Fibroblast of lung (primary cell): ENCODE measurements around the gene JMJD1C.

Source experiments
- CTCF ChIP-seq, 2 donors: IDR thresholded peaks in 1 of 2; conservative IDR thresholded peaks in 1 of 2; 1 replicate in 1 of 2; 2 replicates in 1 of 2; pipeline ENCODE4 v1.5.1; 2011 to 2012; ENCODE audit warnings: low read length in 2 of 2, control low read depth in 1 of 2, inconsistent platforms in 1 of 2, low read depth in 1 of 2, mild to moderate bottlenecking in 1 of 2
- EZH2 ChIP-seq: IDR thresholded peaks from 2 replicates; pipeline ENCODE4 v1.5.1; 2012; ENCODE audit warnings: low read length, control low read depth, mild to moderate bottlenecking; ENCODE audit errors: missing control alignments

GRCh38 chr10:63430091-63430998 lies 35.4 kb downstream of the JMJD1C start:
- TF ChIP-seq CTCF (conservative IDR thresholded peaks at IDR 0.05 in 1 of 2, IDR thresholded peaks at IDR 0.05 in 1 of 2; ENCODE audit: low read depth in 1 of 2, low read length in 2 of 2), result no peak
- no peak for TF ChIP-seq EZH2
